Amniotic stem cell (primary cell): Measurements from ENCODE around the gene ANKRD65.
"Not testable (repeated sequence)": the region's sequence is repeated elsewhere in the genome, so short reads cannot be mapped to it uniquely, and the experiment has no call there.

Experiments
- DNase-seq: peaks from one replicate; lab custom pipeline; 2025; lab: John Stamatoyannopoulos, UW

The ANKRD65 gene

GRCh38 chr1:1393428-1393827 lies 27.6 kb downstream of the ANKRD65 start:
- no peak for DNase-seq

GRCh38 chr1:1393014-1393413 lies 28.1 kb downstream of the ANKRD65 start:
- DNase-seq: no peak

- no peak for DNase-seq
Observed at GRCh38 chr1:1391225-1391624, 29.9 kb downstream of the ANKRD65 start.

- no peak for DNase-seq
Observed at GRCh38 chr1:1390675-1391074, 30.4 kb downstream of the ANKRD65 start.

GRCh38 chr1:1388078-1388472 lies 33.0 kb downstream of the ANKRD65 start:
- no peak for DNase-seq

GRCh38 chr1:1387098-1388077 lies 33.7 kb downstream of the ANKRD65 start:
- no peak for DNase-seq

- no peak for DNase-seq
Observed at GRCh38 chr1:1385931-1386330, 35.1 kb downstream of the ANKRD65 start.

- DNase-seq: not testable (repeated sequence)
Observed at GRCh38 chr1:1385339-1385738, 35.7 kb downstream of the ANKRD65 start.

- DNase-seq: no peak
Observed at GRCh38 chr1:1381294-1381693, 39.8 kb downstream of the ANKRD65 start.

- no peak for DNase-seq
Observed at GRCh38 chr1:1380860-1381259, 40.2 kb downstream of the ANKRD65 start.

- DNase-seq: no peak
Observed at GRCh38 chr1:1377540-1378205, 43.4 kb downstream of the ANKRD65 start.

- DNase-seq: no peak
Observed at GRCh38 chr1:1376551-1377226, 44.4 kb downstream of the ANKRD65 start.

- DNase-seq: peak; percentile 99
Observed at GRCh38 chr1:1374929-1375662, 46.0 kb downstream of the ANKRD65 start, which contains the start of gene AURKAIP1. Gene AURKAIP1, minus strand, starts transcription at chr1:1375207. Its CDS starts 451 bp downstream, at chr1:1374756.

GRCh38 chr1:1374589-1374928 lies 46.5 kb downstream of the ANKRD65 start:
- no peak for DNase-seq

- no peak for DNase-seq
Observed at GRCh38 chr1:1373815-1374588, 47.1 kb downstream of the ANKRD65 start.

GRCh38 chr1:1373051-1373814 lies 47.8 kb downstream of the ANKRD65 start:
- DNase-seq: no peak

GRCh38 chr1:1371746-1372711 lies 49.0 kb downstream of the ANKRD65 start:
- no peak for DNase-seq

GRCh38 chr1:1371364-1371745 lies 49.7 kb downstream of the ANKRD65 start:
- no peak for DNase-seq

- DNase-seq: no peak
Observed at GRCh38 chr1:1370771-1371300, 50.2 kb downstream of the ANKRD65 start.
